ENCODE data around the gene TPRG1.

TPRG1 gene

DNA sequence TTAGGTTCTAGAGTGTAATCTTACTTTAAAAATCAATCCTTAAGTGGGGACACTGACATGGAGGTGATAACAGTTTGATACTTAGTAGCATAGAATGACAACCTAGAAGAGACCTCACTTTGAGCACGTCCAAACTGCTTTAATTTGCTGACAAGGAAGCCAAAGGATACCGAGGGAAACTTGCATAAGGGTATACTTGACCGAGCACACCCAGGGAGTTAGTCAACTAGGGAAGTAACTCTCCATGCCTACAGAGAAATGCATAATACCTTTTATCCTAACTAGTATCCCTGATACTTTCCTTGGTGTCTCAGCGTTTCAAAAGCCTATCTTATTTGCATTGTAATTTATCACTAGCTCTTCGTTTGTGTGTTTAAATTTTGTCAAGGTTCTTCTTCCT, 5.5 kb upstream of the TPRG1 start:
- no peak for DNase-seq (ENCODE audit: low spot score)

GRCh38 chr3:189167027-189167766, 4.6 kb upstream of the TPRG1 start:
- no peak for DNase-seq (ENCODE audit: low spot score)

DNA sequence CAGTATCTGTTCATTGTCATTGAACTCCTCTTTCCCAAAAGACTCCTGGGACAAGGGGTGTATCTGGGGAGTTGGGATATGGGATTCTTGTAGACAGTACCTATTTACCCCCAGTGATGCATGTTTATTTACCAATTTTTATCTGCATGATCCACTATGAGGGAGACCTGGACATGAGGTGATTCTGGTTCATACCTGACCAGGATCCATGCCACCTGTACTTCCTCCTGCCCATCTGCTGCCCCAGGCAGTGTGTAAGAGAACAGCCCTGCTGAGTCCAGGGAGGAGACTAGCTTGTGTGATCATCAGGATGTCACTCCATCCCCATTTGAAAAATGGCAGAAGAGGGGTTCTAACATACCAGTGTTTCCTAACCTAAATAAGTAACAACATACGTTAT, 3.1 kb upstream of the TPRG1 start:
- no peak for DNase-seq (ENCODE audit: low spot score)

GRCh38 chr3:189169728-189170127, 2.0 kb upstream of the TPRG1 start:
- no peak for DNase-seq (ENCODE audit: low spot score)

GRCh38 chr3:189170559-189170958, 1.2 kb upstream of the TPRG1 start:
- no peak for DNase-seq (ENCODE audit: low spot score)

DNA sequence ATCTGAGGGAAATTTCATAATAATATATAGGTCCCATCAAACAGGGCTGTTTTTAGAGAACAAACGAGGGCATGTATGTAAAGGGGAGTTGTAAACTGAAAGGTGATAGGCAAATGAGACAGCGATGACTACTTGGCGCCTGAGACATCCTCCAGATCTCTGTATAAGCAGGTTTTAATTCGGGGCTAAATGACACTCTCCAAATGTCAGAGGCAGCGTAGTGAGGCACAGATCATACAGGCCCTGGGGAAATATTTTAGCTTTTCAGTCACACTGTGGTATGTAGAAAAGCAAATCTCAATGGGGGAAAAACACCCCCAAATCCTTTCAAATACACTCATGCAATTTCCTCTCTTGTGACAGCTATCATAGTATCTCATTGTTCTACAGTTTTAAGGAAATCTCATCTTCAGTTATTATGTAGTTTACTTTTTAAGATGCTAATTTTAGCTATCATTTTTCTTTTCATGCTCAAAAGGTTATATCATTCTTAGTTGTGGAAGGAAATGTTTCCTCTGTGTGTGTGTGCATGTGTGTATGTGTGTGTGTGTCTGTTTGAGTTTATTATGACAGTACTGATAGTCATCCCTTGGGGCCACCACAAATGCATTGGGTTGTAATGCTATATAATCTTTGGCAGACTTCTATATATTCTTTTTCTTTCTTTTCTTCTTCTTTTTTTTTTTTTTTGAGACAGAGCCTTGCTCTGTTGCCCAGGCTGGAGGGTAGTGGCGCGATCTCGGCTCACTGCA, 1.1 kb downstream of the TPRG1 start:
- DNase-seq (ENCODE audit: low spot score) = no peak

DNA sequence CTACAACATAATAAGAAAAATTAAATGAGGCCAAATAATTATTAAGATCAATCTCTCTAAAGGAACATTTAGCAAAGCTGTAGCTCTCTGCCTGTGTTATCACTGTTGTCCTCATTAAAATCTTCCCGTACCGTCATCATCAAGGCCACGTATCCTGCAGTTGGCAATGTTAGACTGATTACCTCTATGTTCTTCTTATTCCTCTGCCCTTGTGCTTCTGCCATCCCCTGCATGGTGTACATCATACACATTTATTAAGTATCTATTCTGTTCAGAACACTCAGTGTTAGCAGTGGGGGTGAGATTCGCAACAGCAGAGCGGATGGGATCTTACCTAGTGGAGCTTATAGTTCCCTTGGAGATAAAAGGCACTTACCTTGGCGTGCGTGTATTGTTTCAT, 12.8 kb downstream of the TPRG1 start:
- DNase-seq (ENCODE audit: low spot score) = no peak

GRCh38 chr3:189186101-189186500, 14.3 kb downstream of the TPRG1 start:
- no peak for DNase-seq (ENCODE audit: low spot score)

DNA sequence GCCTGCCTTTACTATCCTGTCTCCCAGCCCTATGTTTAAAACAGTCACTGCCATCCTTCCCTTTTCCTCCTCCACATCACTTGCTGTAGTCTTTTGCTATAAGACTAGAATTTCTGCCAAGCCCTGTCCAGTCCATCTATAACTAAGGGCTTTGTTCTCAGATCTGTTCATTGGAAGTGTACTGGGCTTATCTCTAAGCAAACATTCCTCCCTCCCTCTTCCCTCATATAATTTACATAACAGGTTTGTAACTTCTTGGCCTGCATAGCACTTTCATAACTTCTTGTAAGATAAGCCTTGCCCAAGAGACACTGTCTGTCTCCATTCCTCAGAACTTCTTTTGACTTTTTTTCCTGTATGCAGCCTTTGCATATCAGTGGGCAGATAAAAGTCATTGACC, 16.7 kb downstream of the TPRG1 start:
- DNase-seq (ENCODE audit: low spot score) = no peak

DNA sequence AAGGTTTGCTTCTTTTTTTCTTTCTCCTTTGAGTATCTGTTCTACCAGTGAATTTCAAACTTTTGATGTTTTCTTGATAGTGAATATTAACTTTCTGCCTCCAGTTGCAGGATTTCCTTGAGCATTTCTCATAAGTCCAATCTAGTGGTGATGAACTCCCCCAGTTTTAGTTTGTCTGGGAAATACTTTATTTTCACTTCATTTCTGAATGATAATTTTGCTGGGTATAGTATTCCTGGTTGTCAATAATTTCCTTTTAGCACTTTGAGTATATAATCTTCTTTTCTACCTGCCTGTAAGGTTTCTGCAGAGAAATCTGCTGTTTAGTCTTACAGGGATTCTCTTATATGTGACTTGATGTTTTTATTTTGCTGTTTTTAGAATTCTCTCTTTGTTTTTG, 21.0 kb downstream of the TPRG1 start:
- DNase-seq (ENCODE audit: low spot score) = no peak

DNA sequence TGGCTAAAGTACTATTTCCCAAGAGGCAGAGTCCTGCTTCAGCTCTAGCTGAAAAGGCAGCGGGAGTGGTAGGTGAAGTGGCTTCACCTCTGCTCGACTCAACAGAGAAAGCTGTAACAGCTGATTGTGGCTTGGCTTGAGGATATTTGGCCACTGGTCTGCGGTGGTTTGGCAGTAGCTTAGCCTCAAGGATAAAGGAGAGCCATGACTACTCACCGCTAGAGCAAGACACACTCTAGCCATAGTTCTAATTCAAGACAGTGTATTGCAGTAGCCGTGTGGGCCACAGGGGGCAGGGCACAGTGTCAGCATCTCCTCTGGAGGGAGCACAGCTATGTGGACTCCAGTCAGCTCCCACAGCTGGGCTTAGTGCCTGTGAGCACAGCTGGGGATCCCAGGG, 23.5 kb downstream of the TPRG1 start:
- DNase-seq (ENCODE audit: low spot score) = no peak

DNA sequence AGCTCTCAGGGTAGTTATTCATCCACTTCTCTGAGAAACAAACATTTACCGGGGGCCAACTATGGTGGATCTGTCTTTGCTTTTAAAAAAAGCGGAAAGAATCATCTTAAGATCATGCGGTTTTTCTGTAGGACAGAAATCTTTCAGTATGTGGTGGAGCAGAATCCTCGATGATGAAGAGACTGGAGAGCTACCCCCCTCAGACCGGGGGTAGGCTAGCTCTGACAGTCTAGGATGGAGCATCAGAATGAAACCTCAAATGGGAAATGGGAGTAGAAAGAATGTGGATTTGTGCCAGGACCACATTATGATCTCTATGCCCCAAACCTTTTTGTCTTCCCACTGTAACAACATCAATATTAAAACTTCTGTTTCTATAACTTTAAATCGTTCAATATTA, 30.3 kb downstream of the TPRG1 start:
- no peak for DNase-seq (ENCODE audit: low spot score)

GRCh38 chr3:189202583-189202982, 30.8 kb downstream of the TPRG1 start:
- no peak for DNase-seq (ENCODE audit: low spot score)

GRCh38 chr3:189204167-189204866, 32.5 kb downstream of the TPRG1 start:
- DNase-seq (ENCODE audit: low spot score) = no peak

DNA sequence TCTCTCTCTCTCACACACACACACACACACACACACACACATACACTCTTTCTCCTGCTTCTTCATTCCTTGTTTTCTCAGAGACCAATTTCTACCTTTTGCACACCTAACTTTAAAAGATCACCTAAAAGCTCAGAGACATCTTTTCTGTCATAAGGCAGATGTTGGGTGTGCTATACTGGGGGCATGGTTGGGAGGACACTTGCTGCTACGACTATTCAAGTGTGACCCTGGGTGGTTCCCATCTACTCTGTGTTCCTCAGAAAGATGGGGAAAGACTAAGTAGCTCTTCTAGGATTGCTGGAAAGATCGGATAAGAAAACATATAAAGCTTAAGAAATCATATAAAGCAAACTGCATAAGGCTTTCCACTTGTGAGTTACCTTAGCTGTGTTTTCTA, 33.2 kb downstream of the TPRG1 start:
- no peak for DNase-seq (ENCODE audit: low spot score)

GRCh38 chr3:189210251-189210770, 38.5 kb downstream of the TPRG1 start:
- no peak for DNase-seq (ENCODE audit: low spot score)

- DNase-seq (ENCODE audit: low spot score) = no peak
Measured at GRCh38 chr3:189212681-189213080, 40.9 kb downstream of the TPRG1 start.

- DNase-seq (ENCODE audit: low spot score) = no peak
Measured at GRCh38 chr3:189214651-189215050, 42.9 kb downstream of the TPRG1 start.

DNA sequence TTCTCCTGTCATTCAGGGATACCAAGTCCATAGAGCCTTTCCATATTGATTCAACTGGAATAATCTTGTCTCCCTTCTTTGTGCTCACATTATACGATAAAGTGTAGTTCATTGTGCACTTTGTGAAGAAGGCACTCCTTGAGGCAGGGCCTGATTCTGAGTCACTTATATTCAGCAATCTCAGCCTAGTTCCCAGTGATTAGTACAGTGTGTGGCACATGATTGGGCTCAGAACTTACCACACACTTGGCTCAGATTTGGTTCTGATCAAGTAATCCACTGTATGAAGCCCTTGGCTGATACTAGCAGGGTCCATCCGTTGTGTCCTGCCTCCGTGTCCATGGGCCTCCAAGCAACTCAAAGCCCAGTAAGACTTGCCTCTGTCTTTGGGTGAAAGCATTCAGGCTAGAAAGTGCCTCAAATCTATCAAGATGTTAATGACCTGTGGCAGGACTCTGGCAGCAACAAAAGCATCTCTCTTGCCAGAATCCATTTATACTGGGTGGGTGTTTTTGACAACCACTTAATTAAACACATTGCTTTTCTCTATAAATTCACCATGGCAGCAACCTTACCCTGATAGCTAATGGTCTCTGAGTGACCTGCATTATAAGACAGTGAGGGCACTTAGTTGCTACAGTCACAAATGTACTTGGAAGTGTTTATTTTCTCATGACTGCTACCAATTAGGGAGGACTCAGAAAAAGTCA, 51.3 kb downstream of the TPRG1 start:
- DNase-seq (ENCODE audit: low spot score) = no peak

DNA sequence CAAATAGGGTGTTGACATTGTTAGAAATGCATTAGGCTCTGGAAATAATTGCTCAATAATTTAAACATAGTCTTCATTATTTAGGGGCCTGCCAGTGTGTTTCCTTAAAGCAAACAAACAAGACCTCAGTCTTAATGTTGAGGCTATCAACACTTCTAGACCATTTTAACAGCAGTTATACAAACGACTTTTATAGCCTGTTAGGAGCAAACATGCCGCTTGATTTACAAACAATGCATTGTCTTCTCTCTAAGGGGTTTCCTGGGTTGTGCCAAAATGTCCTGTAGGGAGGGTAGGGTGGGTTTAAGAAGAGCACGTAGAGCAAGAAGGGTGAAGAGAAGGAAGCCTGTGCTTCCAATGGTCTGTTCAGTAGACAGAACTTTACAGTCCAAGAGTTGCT, 53.7 kb downstream of the TPRG1 start:
- DNase-seq (ENCODE audit: low spot score) = no peak

DNA sequence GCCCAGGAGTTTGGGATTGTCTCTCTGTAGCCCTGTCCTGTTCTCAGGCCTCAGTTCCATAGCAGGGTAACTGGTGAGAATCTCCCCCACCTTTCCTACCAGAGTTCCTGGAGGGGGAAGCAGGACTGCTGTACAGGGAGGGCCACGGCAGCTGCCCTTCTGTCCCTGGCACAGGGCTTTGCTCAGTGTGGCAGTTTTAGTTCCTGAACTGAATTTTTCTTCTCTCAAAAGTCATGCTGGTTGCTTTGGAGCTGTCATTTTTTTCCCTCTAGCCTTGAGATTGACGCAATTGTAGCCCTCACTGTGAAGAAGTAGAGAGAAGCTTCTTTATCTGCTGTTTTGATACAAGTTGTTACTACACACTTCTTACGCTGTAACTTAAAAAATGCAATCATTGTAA, 55.5 kb downstream of the TPRG1 start:
- no peak for DNase-seq (ENCODE audit: low spot score)

- no peak for DNase-seq (ENCODE audit: low spot score)
Measured at GRCh38 chr3:189229196-189229828, 57.5 kb downstream of the TPRG1 start.

All from hematopoietic multipotent progenitor cell treated with erythropoietin and hydrocortisone succinate and interleukin-3 and kit ligand, for 15 days (in vitro differentiated cells).